Measurements from ENCODE around the gene ARID3A.
"Not testable (repeated sequence)": the region's sequence is repeated elsewhere in the genome, so short reads cannot be mapped to it uniquely, and the experiment has no call there.

Gene ARID3A

GRCh38 chr19:891421-892200 lies 34.2 kb upstream of the ARID3A start:
- DNase-seq (ENCODE audit: low spot score), result not testable (repeated sequence)

GRCh38 chr19:892243-892893 lies 33.5 kb upstream of the ARID3A start:
- no peak for DNase-seq (ENCODE audit: low spot score)

- DNase-seq (ENCODE audit: low spot score), result peak; percentile 96
Measured at GRCh38 chr19:892894-893689, 32.7 kb upstream of the ARID3A start, which contains the start of the genes MED16 and RNU6-9. Gene MED16 (minus strand): TSS chr19:893187. CDS start chr19:891131, 2,056 bp downstream. Gene RNU6-9 (plus strand): TSS chr19:893484.

GRCh38 chr19:896434-896833 lies 29.4 kb upstream of the ARID3A start:
- no peak for DNase-seq (ENCODE audit: low spot score)

- no peak for DNase-seq (ENCODE audit: low spot score)
Measured at GRCh38 chr19:896999-897398, 28.8 kb upstream of the ARID3A start.

GRCh38 chr19:897442-898039 lies 28.3 kb upstream of the ARID3A start:
- no peak for DNase-seq (ENCODE audit: low spot score)

- no peak for DNase-seq (ENCODE audit: low spot score)
Measured at GRCh38 chr19:898663-899062, 27.2 kb upstream of the ARID3A start.

- DNase-seq (ENCODE audit: low spot score), result no peak
Measured at GRCh38 chr19:899336-900042, 26.3 kb upstream of the ARID3A start.

GRCh38 chr19:900043-900301 lies 25.9 kb upstream of the ARID3A start:
- peak; percentile 57 for DNase-seq (ENCODE audit: low spot score)

- DNase-seq (ENCODE audit: low spot score), result peak; percentile 69
Measured at GRCh38 chr19:900302-901111, 25.3 kb upstream of the ARID3A start.

- no peak for DNase-seq (ENCODE audit: low spot score)
Measured at GRCh38 chr19:901216-902092, 24.4 kb upstream of the ARID3A start.

- DNase-seq (ENCODE audit: low spot score), result no peak
Measured at GRCh38 chr19:902093-902370, 23.8 kb upstream of the ARID3A start.

- DNase-seq (ENCODE audit: low spot score), result no peak
Measured at GRCh38 chr19:902446-903226, 23.2 kb upstream of the ARID3A start.

GRCh38 chr19:903266-903797 lies 22.5 kb upstream of the ARID3A start:
- DNase-seq (ENCODE audit: low spot score), result no peak

- no peak for DNase-seq (ENCODE audit: low spot score)
Measured at GRCh38 chr19:904545-904944, 21.3 kb upstream of the ARID3A start.

- peak; percentile 50 for DNase-seq (ENCODE audit: low spot score)
Measured at GRCh38 chr19:906480-906879, 19.4 kb upstream of the ARID3A start.

GRCh38 chr19:907183-907853 lies 18.5 kb upstream of the ARID3A start:
- peak; percentile 97 for DNase-seq (ENCODE audit: low spot score)

GRCh38 chr19:911197-912033 lies 14.4 kb upstream of the ARID3A start:
- DNase-seq (ENCODE audit: low spot score), result no peak

All from hematopoietic multipotent progenitor cell treated with erythropoietin and hydrocortisone succinate and interleukin-3 and kit ligand, for 17 days (in vitro differentiated cells).